K562 (cell line): ENCODE results near the gene RPF1. TPM values are rescaled to one million over a fixed set of nuclear protein-coding genes. Genes with fewer than 3 reads are reported as not detected.

Experiments used
- ATF7 ChIP-seq: fragments of 450-650 bp; IDR thresholded peaks from 2 replicates; pipeline ENCODE4 v1.7.1; 2014; ENCODE audit warnings: mild to moderate bottlenecking, moderate library complexity
- BDP1 ChIP-seq: IDR thresholded peaks from 3 replicates; pipeline ENCODE4 v1.6.1; 2011; ENCODE audit not compliant: insufficient read length, insufficient read depth
- CXXC5 ChIP-seq: fragments of 250-450 bp; sonication (Bioruptor Pico); IDR thresholded peaks from 2 replicates; pipeline ENCODE4 v1.8.0; 2022; ENCODE audit warnings: inconsistent platforms, mild to moderate bottlenecking, moderate library complexity
- FIP1L1 ChIP-seq: fragments of 200-400 bp; formaldehyde crosslinking; IDR thresholded peaks from 2 replicates; pipeline ENCODE4 v1.6.1; 2018; ENCODE audit warnings: mild to moderate bottlenecking, low read depth, low read length; ENCODE audit not compliant: poor library complexity, severe bottlenecking
- KLF13 ChIP-seq: fragments of 450-650 bp; IDR thresholded peaks from 2 replicates; pipeline ENCODE4 v1.6.1; 2016; ENCODE audit warnings: missing genetic modification characterization, low read depth, mild to moderate bottlenecking, missing compliant biosample characterization, moderate library complexity, borderline replicate concordance
- RB1 ChIP-seq: fragments of 450-650 bp; IDR thresholded peaks from 2 replicates; pipeline ENCODE4 v1.6.1; 2017; ENCODE audit warnings: low read depth, mild to moderate bottlenecking
- ZBTB12 ChIP-seq: fragments of 250-450 bp; sonication (Bioruptor Pico); IDR thresholded peaks from 2 replicates; pipeline ENCODE4 v1.4.0; 2020
- ZNF140 ChIP-seq: fragments of 250-450 bp; sonication (Bioruptor Pico); IDR thresholded peaks from 2 replicates; pipeline ENCODE4 v1.8.0; 2021; ENCODE audit warnings: moderate library complexity, mild to moderate bottlenecking, inconsistent platforms
- ZNF41 ChIP-seq: fragments of 250-450 bp; sonication (Bioruptor Pico); conservative IDR thresholded peaks from 2 replicates; pipeline ENCODE4 v1.4.0; 2020; ENCODE audit warnings: mild to moderate bottlenecking
- ZNF449 ChIP-seq: fragments of 250-450 bp; sonication (Bioruptor Pico); IDR thresholded peaks from 2 replicates; pipeline ENCODE4 v1.8.0; 2022; ENCODE audit warnings: moderate library complexity, mild to moderate bottlenecking, inconsistent platforms
- ZNF57 ChIP-seq: fragments of 450-650 bp; formaldehyde crosslinking; IDR thresholded peaks from 2 replicates; pipeline ENCODE4 v1.4.0; 2020; ENCODE audit warnings: mild to moderate bottlenecking, moderate library complexity
- ZNF77 ChIP-seq: fragments of 250-450 bp; sonication (Bioruptor Pico); IDR thresholded peaks from 2 replicates; pipeline ENCODE4 v1.5.0; 2020
- polyA plus RNA-seq, 8 experiments: library from polyadenylated mRNA; depleted of rRNA in 4 of 8; stranded (reverse) in 5 of 8; unstranded in 3 of 8; fragments of >200 nt; fragmentation: Nextera tagmentation in 2 of 8; fragmentation: Illumina TruSeq in 1 of 8; extraction: Ambion mirVana in 2 of 8; extraction: Trizol in 1 of 8; gene quantifications; 2 replicates each; pipeline versions ENCODE4 v1.2.1 to v1.2.3, GENCODE V29; 2011 to 2014; ENCODE audit warnings: inconsistent platforms in 1 of 8, missing spikeins in 1 of 8
- total RNA-seq, 7 experiments: library from RNA; depleted of rRNA in 6 of 7; stranded (reverse); fragments of >200 nt in 6 of 7; fragmentation: Illumina TruSeq in 2 of 7; extraction: Trizol in 2 of 7; gene quantifications; 2 replicates each; pipeline versions ENCODE4 v1.2.1 to v1.2.3, GENCODE V29; 2011 to 2021; ENCODE audit warnings: low replicate concordance in 1 of 7
- TF ChIP-seq, protein P1 (sequence below): sonication (generic); formaldehyde crosslinking; IDR thresholded peaks from 2 replicates; pipeline ENCODE4 v1.8.0; 2022; ENCODE audit warnings: missing genetic modification reagents, mild to moderate bottlenecking, borderline replicate concordance
- TF ChIP-seq, protein P2 (sequence below): fragments of 450-650 bp; IDR thresholded peaks from 2 replicates; pipeline ENCODE4 v1.6.1; 2016; ENCODE audit warnings: antibody characterized with exemption
- TF ChIP-seq, protein P3 (sequence below): sonication (generic); formaldehyde crosslinking; IDR thresholded peaks from 2 replicates; pipeline ENCODE4 v1.8.0; 2023; ENCODE audit warnings: mild to moderate bottlenecking, missing genetic modification reagents

RPF1 gene
- total and polyA plus RNA-seq, 9 of the 15 experiments (the other 6 are each of a cell fraction or from before 2014, with no cell fraction given) = 52.4 to 156 (median 90.2) TPM

DNA sequence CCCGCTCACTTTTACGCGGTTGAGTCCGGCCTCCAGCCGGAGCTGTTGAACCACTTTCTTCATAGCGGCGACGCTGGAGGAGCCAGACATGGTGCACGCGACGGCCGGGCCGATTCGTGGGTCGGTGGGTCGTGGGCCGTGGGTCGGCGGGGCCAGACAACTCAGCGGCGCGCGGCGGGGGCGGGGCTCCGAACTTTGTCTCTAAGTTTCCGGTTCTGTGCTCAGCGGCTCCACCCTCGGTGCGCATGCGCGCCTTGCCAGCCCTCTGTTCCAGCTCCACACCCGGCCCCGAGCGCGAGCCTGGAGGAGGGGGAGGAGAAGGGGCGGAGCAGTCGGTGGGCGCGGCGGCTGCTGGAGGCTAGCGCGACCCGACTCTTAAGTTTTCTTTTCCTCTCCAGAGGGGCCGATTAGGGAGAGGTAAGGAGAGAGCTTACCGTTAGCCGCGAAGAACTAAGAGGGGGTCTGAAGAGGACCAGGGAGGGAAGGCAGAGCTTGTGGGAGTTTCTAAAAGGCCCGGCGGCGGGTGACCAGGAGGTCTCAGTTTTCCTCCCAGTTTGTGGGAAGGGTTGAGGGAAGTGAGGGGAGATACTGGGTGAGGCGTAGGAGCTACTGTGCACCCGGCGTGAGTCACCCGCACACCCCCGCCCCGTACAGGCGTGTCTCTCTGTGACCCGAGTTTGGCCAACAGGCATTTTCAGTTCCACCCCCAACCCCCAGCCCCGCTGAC, 27.1 kb downstream of the RPF1 start, which contains the start of the genes GNG5 and SPATA1 (continued):
- TF ChIP-seq, protein P1, sequence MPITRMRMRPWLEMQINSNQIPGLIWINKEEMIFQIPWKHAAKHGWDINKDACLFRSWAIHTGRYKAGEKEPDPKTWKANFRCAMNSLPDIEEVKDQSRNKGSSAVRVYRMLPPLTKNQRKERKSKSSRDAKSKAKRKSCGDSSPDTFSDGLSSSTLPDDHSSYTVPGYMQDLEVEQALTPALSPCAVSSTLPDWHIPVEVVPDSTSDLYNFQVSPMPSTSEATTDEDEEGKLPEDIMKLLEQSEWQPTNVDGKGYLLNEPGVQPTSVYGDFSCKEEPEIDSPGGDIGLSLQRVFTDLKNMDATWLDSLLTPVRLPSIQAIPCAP (CRISPR knock-in tag) = no peak
- peak; percentile 78 for TF ChIP-seq KLF13 (tag)
- TF ChIP-seq ZNF41 (CRISPR knock-in tag) = 0 out of 2 replicates have a peak, but pooled peaks have one; percentile 34
- TF ChIP-seq, protein P2, sequence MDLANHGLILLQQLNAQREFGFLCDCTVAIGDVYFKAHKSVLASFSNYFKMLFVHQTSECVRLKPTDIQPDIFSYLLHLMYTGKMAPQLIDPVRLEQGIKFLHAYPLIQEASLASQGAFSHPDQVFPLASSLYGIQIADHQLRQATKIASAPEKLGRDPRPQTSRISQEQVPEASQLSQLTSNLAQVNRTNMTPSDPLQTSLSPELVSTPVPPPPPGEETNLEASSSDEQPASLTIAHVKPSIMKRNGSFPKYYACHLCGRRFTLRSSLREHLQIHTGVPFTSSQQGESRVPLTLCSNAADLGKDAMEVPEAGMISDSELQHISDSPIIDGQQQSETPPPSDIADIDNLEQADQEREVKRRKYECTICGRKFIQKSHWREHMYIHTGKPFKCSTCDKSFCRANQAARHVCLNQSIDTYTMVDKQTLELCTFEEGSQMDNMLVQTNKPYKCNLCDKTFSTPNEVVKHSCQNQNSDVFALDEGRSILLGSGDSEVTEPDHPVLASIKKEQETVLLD = peak; percentile 94
- TF ChIP-seq FIP1L1 = peak; percentile 69
- TF ChIP-seq ZNF77 = no peak
- no peak for TF ChIP-seq BDP1
- TF ChIP-seq ZNF140 (CRISPR knock-in tag) = no peak
- TF ChIP-seq RB1 = peak; percentile 73
- no peak for TF ChIP-seq ZNF57
- TF ChIP-seq ZBTB12 (CRISPR knock-in tag) = peak; percentile 25; the same call in 1 of the 2 replicates
- TF ChIP-seq, protein P3, sequence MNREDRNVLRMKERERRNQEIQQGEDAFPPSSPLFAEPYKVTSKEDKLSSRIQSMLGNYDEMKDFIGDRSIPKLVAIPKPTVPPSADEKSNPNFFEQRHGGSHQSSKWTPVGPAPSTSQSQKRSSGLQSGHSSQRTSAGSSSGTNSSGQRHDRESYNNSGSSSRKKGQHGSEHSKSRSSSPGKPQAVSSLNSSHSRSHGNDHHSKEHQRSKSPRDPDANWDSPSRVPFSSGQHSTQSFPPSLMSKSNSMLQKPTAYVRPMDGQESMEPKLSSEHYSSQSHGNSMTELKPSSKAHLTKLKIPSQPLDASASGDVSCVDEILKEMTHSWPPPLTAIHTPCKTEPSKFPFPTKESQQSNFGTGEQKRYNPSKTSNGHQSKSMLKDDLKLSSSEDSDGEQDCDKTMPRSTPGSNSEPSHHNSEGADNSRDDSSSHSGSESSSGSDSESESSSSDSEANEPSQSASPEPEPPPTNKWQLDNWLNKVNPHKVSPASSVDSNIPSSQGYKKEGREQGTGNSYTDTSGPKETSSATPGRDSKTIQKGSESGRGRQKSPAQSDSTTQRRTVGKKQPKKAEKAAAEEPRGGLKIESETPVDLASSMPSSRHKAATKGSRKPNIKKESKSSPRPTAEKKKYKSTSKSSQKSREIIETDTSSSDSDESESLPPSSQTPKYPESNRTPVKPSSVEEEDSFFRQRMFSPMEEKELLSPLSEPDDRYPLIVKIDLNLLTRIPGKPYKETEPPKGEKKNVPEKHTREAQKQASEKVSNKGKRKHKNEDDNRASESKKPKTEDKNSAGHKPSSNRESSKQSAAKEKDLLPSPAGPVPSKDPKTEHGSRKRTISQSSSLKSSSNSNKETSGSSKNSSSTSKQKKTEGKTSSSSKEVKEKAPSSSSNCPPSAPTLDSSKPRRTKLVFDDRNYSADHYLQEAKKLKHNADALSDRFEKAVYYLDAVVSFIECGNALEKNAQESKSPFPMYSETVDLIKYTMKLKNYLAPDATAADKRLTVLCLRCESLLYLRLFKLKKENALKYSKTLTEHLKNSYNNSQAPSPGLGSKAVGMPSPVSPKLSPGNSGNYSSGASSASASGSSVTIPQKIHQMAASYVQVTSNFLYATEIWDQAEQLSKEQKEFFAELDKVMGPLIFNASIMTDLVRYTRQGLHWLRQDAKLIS (CRISPR knock-in tag) = peak; percentile 86; the same call in 1 of the 2 replicates
- TF ChIP-seq ZNF449 = no peak
- TF ChIP-seq ATF7 = peak; percentile 84
- peak; percentile 90 for TF ChIP-seq CXXC5 (CRISPR knock-in tag)
